ENCODE results near the gene SOS1.

The SOS1 gene

DNA sequence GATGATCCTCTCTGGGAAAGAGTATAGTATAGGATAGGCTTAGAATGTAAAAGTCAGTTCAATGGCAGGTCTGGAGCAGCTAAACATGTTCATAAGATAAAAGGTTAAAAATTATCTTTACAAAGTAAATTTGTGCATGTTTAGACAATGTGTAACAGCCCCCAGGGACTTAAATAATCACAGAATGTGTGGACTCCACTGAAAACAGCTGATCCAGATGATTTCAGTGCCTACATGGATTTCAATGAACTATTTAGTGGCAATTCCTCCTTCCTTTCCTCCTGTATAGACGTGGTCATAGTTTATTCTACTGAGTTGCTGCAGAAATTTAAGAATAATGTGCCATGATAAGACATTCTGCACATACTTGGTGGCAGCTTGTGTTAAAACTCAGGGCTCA, 188.3 kb downstream of the SOS1 start:
- DNase-seq (ENCODE audit: low read depth, low spot score) = no peak

Data from iPS DF 19.7 (cell line).